GM19452 (cell line): ENCODE data around the gene PDZD2.

Experiments used
- ATAC-seq: cut with Tn5 transposase; IDR thresholded peaks from one replicate; pipeline ENCODE4 v1.9.1; 2021; ENCODE audit not compliant: unreplicated experiment

PDZD2 gene

DNA sequence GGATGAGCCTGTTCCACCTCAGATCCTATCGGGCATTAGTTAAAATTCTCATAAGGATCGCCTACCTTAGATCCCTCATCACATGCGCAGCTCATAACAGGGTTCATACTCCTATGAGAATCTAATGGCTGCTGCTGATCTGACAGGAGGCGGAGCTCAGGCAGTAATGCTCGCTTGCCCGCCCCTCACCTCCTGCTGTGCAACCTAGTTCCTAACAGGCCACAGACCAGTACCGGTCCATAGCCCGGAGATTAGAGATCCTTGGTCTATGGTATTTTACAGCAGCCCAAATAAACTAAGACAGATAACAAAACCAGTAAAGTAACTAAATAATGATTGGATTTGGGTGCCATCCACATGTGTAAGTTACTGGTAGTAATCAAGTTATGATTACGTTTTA lies 517.7 kb downstream of the PDZD2 start:
- no peak for ATAC-seq

DNA sequence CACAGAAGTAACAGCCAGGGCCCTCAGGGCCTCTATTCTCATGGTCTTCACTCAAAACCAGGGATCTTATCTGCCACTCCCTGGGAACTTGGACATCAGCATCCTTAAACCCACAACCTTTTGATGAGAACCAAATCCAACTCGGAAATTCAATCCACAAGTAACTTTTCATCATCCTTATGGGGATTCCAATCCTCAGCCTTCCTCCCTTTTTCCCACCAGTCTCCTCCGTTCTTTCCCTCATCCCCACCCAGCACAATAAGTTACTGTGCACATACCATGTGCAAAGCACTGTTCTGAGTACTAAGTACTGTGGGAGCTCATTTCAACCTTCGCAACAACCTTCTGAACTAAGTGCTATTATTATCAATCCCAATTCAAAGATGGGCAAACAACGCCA lies 518.1 kb downstream of the PDZD2 start:
- no peak for ATAC-seq

DNA sequence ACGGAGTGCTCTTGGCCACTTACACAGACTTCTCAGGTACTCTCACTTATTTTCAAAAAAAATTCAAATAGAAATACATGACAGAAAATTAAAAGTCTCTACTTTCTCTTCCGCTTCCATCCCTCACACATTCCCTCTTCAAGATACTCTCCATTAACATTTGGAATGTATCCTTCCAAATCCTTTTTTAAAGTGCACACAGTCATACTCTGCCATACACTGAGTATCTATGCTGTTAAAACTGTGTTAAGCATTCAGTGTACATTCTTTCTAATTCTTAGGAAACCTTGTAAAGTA lies 519.7 kb downstream of the PDZD2 start:
- no peak for ATAC-seq

DNA sequence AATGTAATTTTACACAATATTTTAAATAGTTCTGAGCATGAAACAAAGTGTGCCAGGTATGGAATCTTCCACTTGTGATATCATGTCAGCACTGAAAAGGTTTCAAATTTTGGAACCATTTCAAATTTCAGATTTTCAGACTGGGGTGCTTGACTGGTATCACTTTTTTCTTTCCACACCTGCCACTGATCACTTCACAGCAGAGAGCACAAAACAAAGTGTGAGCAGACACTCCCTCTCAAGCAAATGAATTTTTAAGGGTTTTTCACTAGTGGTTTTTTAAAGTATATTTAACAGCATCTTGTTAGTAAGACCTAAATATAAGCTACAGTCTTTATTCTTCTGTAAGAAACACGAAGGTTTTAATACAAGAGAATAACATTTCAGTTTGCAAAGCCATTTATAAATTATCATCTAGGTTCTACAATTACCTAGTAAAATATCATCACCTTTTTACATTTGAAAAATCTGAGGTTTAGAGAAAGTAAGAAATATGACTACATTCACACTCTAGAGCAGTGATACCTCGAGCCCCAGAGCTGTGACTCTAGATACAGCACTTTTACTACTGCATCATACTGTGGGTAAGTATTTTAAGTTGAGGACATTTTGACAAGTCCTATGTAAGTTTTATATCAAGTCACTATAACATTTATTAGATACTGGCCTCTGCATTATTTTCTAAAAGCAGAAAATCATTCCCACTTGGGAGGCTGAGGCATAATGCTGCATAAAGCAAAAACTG lies 520.6 kb downstream of the PDZD2 start:
- ATAC-seq, result no peak

DNA sequence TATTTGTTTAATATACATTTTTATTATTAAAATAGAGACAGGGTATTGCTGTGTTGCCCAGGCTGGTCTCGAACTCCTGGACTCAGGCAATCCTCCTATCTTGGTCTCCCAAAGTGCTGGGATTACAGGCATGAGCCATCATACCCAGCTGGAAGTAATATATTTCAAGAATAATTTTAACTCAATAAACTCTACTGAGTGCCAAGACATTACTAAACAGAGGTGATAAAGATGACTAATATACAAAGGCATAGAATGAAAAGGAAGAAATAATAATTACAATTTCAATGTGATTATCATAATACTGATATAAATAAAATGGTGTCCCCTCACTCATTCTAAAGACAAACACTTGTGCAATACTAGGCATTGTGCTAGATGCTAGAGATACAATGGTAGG lies 521.3 kb downstream of the PDZD2 start:
- no peak for ATAC-seq
